Stimulated activated CD8-positive, alpha-beta memory T cell treated with anti-CD3 and anti-CD28 coated beads, Interleukin-4, amount 100 ng/mL, for 48 hours (primary cell): ENCODE results near the gene CALHM1.
"Not testable (repeated sequence)": the region's sequence is repeated elsewhere in the genome, so short reads cannot be mapped to it uniquely, and the experiment has no call there.

Source experiments
- DNase-seq: peaks from one replicate; pipeline ENCODE4 v3.0.0-alpha.2; 2020

CALHM1 gene

DNA sequence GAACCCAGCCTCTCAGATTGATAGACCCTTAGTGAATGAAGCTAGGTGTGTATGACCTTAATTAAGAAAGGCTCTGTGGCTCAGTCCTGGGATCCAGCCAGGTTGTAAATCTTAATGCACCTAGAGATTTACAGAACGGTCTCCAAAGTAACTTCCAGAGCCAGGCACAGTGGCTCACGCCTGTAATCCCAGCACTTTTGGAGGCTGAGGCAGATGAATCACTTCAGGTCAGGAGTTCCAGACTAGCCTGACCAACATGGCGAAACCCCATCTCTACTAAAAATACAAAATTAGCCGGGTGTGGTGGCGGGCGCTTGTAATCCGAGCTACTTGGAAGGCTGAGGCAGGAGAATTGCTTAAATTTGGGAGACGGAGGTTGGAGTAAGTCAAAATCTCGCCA is 30.8 kb downstream of the CALHM1 start:
- DNase-seq, result no peak

DNA sequence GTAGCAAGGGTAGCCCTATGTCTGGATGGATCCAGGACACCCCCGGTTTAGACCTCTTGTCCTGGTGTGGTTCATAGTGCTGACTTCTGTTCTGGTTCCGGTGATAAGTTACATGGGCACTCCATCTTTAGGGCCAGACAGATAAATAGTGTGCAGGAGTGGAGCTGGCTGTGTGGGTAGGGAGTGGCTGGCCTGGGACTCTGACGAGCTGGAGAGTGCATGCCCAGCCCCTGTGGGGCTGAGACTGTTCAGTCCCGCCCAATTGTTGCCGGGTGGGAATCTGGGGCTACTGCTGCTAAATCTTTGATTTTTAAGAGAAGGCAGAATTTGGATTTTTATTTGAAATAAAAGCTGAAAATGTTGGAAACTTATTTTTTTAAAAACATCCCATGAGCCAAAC is 35.0 kb downstream of the CALHM1 start:
- DNase-seq, result no peak

DNA sequence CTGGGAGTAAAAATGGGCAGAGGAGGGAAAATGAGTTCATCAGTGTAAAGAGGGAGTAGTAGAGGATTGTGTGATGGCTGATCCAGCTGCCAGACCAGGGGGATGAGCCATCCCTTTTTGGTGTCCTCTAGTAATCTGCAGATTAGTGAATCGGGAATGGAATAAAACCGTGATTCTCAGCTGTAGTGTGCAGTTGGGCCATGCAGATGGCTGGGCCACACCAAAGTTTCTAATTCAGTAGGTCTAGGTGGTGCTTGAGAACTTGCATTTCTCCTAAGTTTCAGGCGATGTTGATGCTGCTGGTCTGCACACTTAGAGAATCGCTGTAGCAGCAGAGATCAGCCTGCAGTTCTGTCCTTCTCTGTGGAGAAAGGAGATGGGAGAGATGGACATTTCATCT is 39.6 kb downstream of the CALHM1 start:
- no peak for DNase-seq

GRCh38 chr10:103417601-103418000 is 41.1 kb downstream of the CALHM1 start:
- no peak for DNase-seq

DNA sequence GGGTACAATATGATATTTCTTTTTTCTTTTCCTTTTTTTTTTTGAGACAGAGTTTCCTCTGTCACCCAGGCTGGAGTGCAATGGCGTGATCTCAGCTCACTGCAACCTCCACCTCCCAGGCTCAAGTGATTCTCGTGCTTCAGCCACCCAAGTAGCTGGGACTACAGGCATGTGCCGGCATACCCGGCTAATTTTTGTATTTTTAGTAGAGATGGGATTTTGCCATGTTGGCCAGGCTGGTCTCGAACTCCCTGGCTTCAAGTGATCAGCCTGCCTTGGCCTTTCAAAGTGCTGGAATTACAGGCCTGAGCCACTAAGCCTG is 41.6 kb downstream of the CALHM1 start:
- DNase-seq, result not testable (repeated sequence)

- peak; percentile 61 for DNase-seq
These were observed 42.1 kb downstream of the CALHM1 start for GRCh38 chr10:103416436-103417147.

DNA sequence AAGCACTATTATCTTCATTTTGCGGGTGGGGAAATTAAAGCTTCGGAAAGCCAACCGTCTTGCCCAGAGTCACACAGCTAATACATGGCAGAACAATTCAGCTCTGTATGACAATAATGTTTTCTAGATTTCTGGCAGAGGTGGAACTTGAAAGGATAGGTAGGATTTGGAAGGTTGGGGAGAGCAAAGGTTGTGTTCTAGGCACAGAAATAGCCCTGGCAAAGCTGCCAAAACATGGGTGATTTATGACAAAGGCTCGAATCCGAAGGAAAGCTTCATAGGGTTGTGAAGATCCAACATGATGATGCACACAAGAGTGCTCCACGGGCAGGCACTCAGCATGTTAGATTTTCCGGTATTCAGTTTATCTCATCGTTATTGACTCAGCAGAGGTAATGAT is 43.1 kb downstream of the CALHM1 start:
- DNase-seq, result no peak

GRCh38 chr10:103413564-103413963 is 45.1 kb downstream of the CALHM1 start:
- DNase-seq, result no peak
